ENCODE data around the gene DIAPH2.

The DIAPH2 gene

DNA sequence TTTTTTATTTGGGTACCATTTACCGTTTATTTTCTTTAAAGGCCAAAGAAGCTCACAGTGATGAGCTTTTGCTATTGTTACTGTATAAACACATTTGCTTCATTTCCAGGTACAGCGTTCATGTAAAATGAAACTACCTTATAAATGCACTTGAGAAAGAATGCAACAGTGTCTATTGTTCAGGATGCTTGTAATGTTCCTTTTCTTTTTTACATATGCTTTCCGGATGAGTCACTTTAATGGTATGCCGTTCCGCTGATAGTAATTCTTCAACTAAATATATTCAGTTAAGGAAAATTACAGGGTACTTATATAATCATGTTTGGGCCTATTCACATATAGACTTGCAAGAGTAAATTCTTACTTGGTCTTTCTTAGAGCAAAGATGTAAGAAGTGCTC is 554.0 kb downstream of the DIAPH2 start:
- no peak for ATAC-seq (replicated peaks)
- Mint-ChIP-seq H3K4me3 (no peak overlapping the region), H3K27ac (no peak overlapping the region), H3K4me1 (ENCODE audit: low read depth in 2 of 2) (peaks cover 0 to 4% of the 10 kb centered on the region in 2 donors), H3K9me3 (no peaks in the 10 kb centered on the region), H3K36me3 (ENCODE audit: insufficient read depth) (no peaks in the 10 kb centered on the region), H3K27me3 (no peaks in the 10 kb centered on the region)
- no peak for DNase-seq

- H3K27ac Mint-ChIP-seq = no peak overlapping the region
Measured at GRCh38 chrX:97252111-97252510, 567.5 kb downstream of the DIAPH2 start.

DNA sequence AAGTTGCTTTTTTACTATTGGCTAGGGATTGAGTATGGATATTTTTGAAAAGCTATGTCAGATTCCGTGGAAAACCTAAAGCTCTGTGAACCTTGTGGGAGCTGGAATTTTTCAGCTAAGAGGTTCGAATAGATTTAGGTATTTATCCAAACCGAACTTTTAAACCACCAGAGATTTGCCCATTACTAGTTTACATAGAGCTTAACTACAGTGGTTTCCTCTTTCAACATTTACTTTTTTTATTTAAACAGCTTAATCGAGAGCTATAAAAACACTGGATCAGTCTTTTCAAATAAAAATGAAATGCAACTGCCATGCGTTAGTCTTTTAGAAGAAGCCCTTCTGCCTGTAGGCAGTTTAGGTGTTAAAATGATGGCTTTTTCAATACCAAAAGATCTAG is 576.0 kb downstream of the DIAPH2 start:
- no peak for ATAC-seq (replicated peaks)
- Mint-ChIP-seq H3K4me1 (ENCODE audit: low read depth in 2 of 2) (no peaks in the 10 kb centered on the region), H3K27me3 (no peaks in the 10 kb centered on the region), H3K9me3 (no peaks in the 10 kb centered on the region), H3K36me3 (ENCODE audit: insufficient read depth) (peaks cover 11% of the 10 kb centered on the region), H3K27ac (no peak overlapping the region), H3K4me3 (no peak overlapping the region)
- DNase-seq = no peak

More at GRCh38 chrX:97252111-97252510, 567.5 kb downstream of the DIAPH2 start:
- Mint-ChIP-seq H3K36me3 (ENCODE audit: insufficient read depth) (peaks cover 3% of the 10 kb centered on the region), H3K4me1 (ENCODE audit: low read depth in 2 of 2) (no peaks in the 10 kb centered on the region), H3K9me3 (no peaks in the 10 kb centered on the region), H3K4me3 (no peak overlapping the region), H3K27me3 (no peaks in the 10 kb centered on the region)
- ATAC-seq (replicated peaks) (no peak), DNase-seq (no peak)

- no peak for ATAC-seq (replicated peaks)
- DNase-seq = no peak
- Mint-ChIP-seq H3K36me3 (ENCODE audit: insufficient read depth) (no peaks in the 10 kb centered on the region), H3K4me3 (no peak overlapping the region), H3K4me1 (ENCODE audit: low read depth in 2 of 2) (no peaks in the 10 kb centered on the region), H3K27me3 (no peaks in the 10 kb centered on the region), H3K27ac (no peak overlapping the region), H3K9me3 (no peaks in the 10 kb centered on the region)
Measured at GRCh38 chrX:97266406-97267121, 581.9 kb downstream of the DIAPH2 start.

DNA sequence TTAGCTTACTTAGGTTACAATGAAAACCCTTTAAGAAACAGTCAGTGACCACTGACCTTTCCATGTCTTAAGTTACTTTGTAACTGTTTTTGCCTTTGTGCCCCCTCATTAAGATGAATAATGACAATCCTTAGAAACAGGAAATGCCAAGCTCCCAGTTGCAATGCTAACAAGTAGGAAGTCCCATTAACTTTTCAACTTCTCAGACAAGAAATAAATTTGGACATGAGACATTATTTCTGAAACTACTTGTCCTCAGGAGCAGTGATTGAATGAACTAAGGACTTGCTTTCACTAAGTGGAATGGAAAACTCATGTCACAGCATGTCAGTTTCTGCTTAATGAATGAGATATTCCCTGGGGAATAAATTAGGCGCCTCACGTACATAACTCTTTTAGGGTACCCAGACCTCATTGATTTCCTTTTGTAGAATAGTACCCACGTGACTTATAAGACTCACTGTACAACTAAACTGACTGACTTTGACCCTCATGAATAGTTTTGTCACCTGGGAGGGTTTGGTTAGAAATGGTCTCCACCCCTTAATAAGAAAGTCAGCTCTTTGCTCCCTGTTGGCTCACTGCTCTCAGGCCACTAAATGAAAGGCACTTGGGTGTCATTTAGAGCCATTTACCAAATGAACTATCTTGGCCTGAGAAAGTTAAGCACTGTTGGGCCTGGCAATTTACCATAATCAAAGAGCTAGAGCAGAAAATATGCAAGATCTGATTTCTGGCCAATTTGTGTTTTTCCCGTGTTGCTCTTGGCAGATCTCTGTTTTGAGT is 582.9 kb downstream of the DIAPH2 start:
- H3K4me3 Mint-ChIP-seq = no peak overlapping the region
- no peak overlapping the region for H3K27ac Mint-ChIP-seq
- no peaks in the 10 kb centered on the region for H3K9me3 Mint-ChIP-seq
- no peak for DNase-seq
- H3K4me1 Mint-ChIP-seq (ENCODE audit: low read depth in 2 of 2) = no peaks in the 10 kb centered on the region
- H3K27me3 Mint-ChIP-seq = no peaks in the 10 kb centered on the region
- ATAC-seq (replicated peaks) = no peak
- no peaks in the 10 kb centered on the region for H3K36me3 Mint-ChIP-seq (ENCODE audit: insufficient read depth)

DNA sequence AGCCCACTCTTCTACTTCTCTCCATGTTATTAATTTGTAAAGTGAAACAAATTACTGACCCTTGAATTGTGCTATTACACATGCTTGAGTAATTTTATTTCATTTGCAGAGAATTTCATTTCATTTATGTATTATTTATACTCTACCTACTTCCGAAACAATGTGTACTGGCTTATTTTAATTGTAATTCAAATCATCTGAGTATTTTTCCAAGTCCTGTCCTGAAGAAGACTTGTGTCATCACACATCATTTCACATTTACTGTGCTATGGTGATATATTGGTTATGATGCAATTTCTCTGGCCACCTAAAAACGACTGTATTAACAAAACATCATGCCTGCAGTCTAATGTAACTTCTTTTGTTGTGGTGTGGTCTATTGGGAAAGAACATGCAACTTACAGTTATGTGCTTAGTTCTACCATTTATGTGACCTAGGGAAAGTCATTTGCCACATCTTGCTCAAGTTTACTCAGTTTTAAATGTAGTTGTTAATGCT is 583.6 kb downstream of the DIAPH2 start:
- DNase-seq = no peak
- Mint-ChIP-seq H3K9me3 (no peaks in the 10 kb centered on the region), H3K4me3 (no peak overlapping the region), H3K4me1 (ENCODE audit: low read depth in 2 of 2) (no peaks in the 10 kb centered on the region), H3K27ac (no peak overlapping the region), H3K27me3 (no peaks in the 10 kb centered on the region), H3K36me3 (ENCODE audit: insufficient read depth) (no peaks in the 10 kb centered on the region)
- ATAC-seq (replicated peaks) = no peak

DNA sequence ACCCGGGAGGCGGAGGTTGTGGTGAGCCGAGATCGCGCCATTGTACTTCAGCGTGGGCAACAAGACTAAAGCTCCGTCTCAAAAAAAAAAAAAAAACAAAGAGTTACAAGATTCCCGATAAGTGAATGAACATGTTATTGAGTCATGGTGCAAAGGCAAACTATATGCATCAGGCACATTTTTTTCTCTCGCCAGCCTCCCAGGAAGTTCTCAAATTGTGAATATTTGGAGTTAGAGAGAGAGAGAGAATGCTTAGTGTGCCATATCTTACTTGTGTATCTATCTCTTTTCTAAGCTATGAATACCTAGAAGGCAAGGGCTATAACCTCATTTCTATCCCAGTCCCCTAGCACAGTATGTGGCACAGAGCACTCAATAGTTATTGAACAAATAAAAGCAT is 599.9 kb downstream of the DIAPH2 start:
- Mint-ChIP-seq H3K27me3 (no peaks in the 10 kb centered on the region), H3K4me3 (no peak overlapping the region), H3K9me3 (no peaks in the 10 kb centered on the region), H3K4me1 (ENCODE audit: low read depth in 2 of 2) (no peaks in the 10 kb centered on the region), H3K36me3 (ENCODE audit: insufficient read depth) (peaks cover 3% of the 10 kb centered on the region), H3K27ac (no peak overlapping the region)
- ATAC-seq (replicated peaks) = no peak
- DNase-seq = no peak

GRCh38 chrX:97290199-97290598 is 605.6 kb downstream of the DIAPH2 start:
- Mint-ChIP-seq H3K4me3 (no peak overlapping the region), H3K27ac (no peak overlapping the region), H3K27me3 (no peaks in the 10 kb centered on the region), H3K9me3 (no peaks in the 10 kb centered on the region), H3K36me3 (ENCODE audit: insufficient read depth) (peaks cover 3% of the 10 kb centered on the region), H3K4me1 (ENCODE audit: low read depth in 2 of 2) (no peaks in the 10 kb centered on the region)
- DNase-seq (no peak), ATAC-seq (replicated peaks) (no peak)

- no peaks in the 10 kb centered on the region for H3K27me3 Mint-ChIP-seq
- H3K9me3 Mint-ChIP-seq = no peaks in the 10 kb centered on the region
- ATAC-seq (replicated peaks) (no peak), DNase-seq (no peak)
- no peak overlapping the region for H3K27ac Mint-ChIP-seq
- no peaks in the 10 kb centered on the region for H3K4me1 Mint-ChIP-seq (ENCODE audit: low read depth in 2 of 2)
- H3K4me3 Mint-ChIP-seq = no peak overlapping the region
- no peaks in the 10 kb centered on the region for H3K36me3 Mint-ChIP-seq (ENCODE audit: insufficient read depth)
Measured at GRCh38 chrX:97294041-97294440, 609.4 kb downstream of the DIAPH2 start.

- H3K27me3 Mint-ChIP-seq = no peaks in the 10 kb centered on the region
- no peak overlapping the region for H3K27ac Mint-ChIP-seq
- H3K36me3 Mint-ChIP-seq (ENCODE audit: insufficient read depth) = no peaks in the 10 kb centered on the region
- ATAC-seq (replicated peaks) (no peak), DNase-seq (no peak)
- H3K9me3 Mint-ChIP-seq = no peaks in the 10 kb centered on the region
- H3K4me3 Mint-ChIP-seq = no peak overlapping the region
- no peaks in the 10 kb centered on the region for H3K4me1 Mint-ChIP-seq (ENCODE audit: low read depth in 2 of 2)
Measured at GRCh38 chrX:97295954-97296353, 611.3 kb downstream of the DIAPH2 start.

DNA sequence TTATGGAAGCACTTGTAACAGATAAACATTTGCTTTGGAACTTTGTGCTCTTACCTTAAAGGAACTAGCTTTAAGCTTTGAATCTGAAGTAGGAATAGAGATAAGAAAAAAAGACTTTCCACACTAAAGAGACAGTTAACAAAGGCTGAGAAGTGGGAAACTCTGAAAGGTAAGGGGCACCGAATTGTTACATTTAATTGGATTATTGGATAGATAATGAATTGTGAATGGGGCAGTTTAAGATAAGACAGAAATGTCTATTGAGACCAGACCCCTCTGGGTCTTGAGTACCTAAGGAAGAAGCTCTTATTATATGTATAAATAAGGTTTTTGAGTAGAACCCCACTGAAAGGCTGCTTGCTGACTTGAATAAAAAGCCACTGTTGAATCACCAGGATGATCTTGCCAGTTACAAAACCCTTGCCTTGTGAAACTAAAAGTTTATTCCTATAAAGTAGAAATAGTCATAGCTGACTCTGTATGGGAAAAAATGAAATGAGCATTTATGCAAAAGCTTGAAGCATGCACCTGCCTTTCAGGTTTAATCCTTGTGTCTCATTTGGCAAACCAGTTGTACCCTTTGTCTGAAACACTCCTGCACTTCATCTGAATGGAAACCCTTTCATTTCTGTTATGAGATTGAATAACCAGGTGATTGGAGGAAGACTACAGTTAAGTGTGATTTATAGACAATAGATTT is 622.3 kb downstream of the DIAPH2 start:
- ATAC-seq (replicated peaks) = no peak
- H3K9me3 Mint-ChIP-seq = no peaks in the 10 kb centered on the region
- H3K27me3 Mint-ChIP-seq = no peaks in the 10 kb centered on the region

GRCh38 chrX:97308171-97308570 is 623.5 kb downstream of the DIAPH2 start:
- H3K27ac Mint-ChIP-seq = no peak overlapping the region
- no peaks in the 10 kb centered on the region for H3K4me1 Mint-ChIP-seq (ENCODE audit: low read depth in 2 of 2)
- H3K4me3 Mint-ChIP-seq = no peak overlapping the region
- H3K27me3 Mint-ChIP-seq = no peaks in the 10 kb centered on the region
- H3K9me3 Mint-ChIP-seq = no peaks in the 10 kb centered on the region
- ATAC-seq (replicated peaks) (no peak), DNase-seq (no peak)
- H3K36me3 Mint-ChIP-seq (ENCODE audit: insufficient read depth) = peaks cover 5% of the 10 kb centered on the region

More for the DNA sequence above, 622.3 kb downstream of the DIAPH2 start:
- H3K27ac Mint-ChIP-seq = no peak overlapping the region
- H3K36me3 Mint-ChIP-seq (ENCODE audit: insufficient read depth) = peaks cover 5% of the 10 kb centered on the region
- no peaks in the 10 kb centered on the region for H3K4me1 Mint-ChIP-seq (ENCODE audit: low read depth in 2 of 2)
- no peak for DNase-seq
- no peak overlapping the region for H3K4me3 Mint-ChIP-seq

GRCh38 chrX:97309487-97310116 is 625.0 kb downstream of the DIAPH2 start:
- no peak overlapping the region for H3K4me3 Mint-ChIP-seq
- ATAC-seq (replicated peaks) = no peak
- no peaks in the 10 kb centered on the region for H3K9me3 Mint-ChIP-seq

More at GRCh38 chrX:97309487-97310116, 625.0 kb downstream of the DIAPH2 start:
- no peak for DNase-seq
- Mint-ChIP-seq H3K27me3 (no peaks in the 10 kb centered on the region), H3K27ac (no peak overlapping the region), H3K4me1 (ENCODE audit: low read depth in 2 of 2) (no peaks in the 10 kb centered on the region), H3K36me3 (ENCODE audit: insufficient read depth) (peaks cover 5% of the 10 kb centered on the region)

All from effector memory CD8-positive, alpha-beta T cell (primary cell).